Naive thymus-derived CD8-positive, alpha-beta T cell (primary cell): ENCODE data around the gene ACP1. TPM values are rescaled to one million over a fixed set of nuclear protein-coding genes. Genes with fewer than 3 reads are reported as not detected.

ENCODE experiments used
- ATAC-seq, 2 donors: fragments of 150-1000 bp; cut with Tn5 transposase in 1 of 2; sonication (Bioruptor Pico), chemical (Tn5 transposase) in 1 of 2; 1 replicate in 1 of 2; 2 replicates in 1 of 2; pipeline ENCODE4 v1.10.0; 2021; ENCODE audit warnings: mild to moderate bottlenecking in 2 of 2, moderate library complexity in 2 of 2
- POLR2A ChIA-PET: fragments of 350-600 bp; sonication (Branson Sonifier 250); formaldehyde crosslinking; loops from one replicate; lab custom pipeline; 2021; ENCODE audit warnings: antibody characterized with exemption; lab: Charles Lee
- DNase-seq, 10 donors: peaks; one replicate each; pipeline versions ENCODE4 v3.0.0 to v3.0.0-alpha.2; 2020 to 2022
- H3K27ac Mint-ChIP-seq, 10 donors: one replicate each; pipeline ENCODE4 v1.8.0; 2020 to 2022; ENCODE audit warnings: mild to moderate bottlenecking in 10 of 10, mixed read lengths in 10 of 10, moderate library complexity in 4 of 10, inconsistent platforms in 1 of 10
- H3K27me3 Mint-ChIP-seq, 5 donors: one replicate each; pipeline ENCODE4 v1.8.0; 2021 to 2022; ENCODE audit warnings: mixed read lengths in 5 of 5
- H3K36me3 Mint-ChIP-seq, 3 donors: one replicate each; pipeline ENCODE4 v1.8.0; 2020 to 2022; ENCODE audit warnings: mixed read lengths in 3 of 3, mild to moderate bottlenecking in 2 of 3, inconsistent platforms in 1 of 3
- H3K4me1 Mint-ChIP-seq, 4 donors: one replicate each; pipeline ENCODE4 v1.8.0; 2021 to 2022; ENCODE audit warnings: mixed read lengths in 4 of 4
- H3K4me3 Mint-ChIP-seq, 10 donors: one replicate each; pipeline ENCODE4 v1.8.0; 2020 to 2022; ENCODE audit warnings: mild to moderate bottlenecking in 10 of 10, mixed read lengths in 10 of 10, moderate library complexity in 6 of 10, inconsistent platforms in 1 of 10
- H3K9me3 Mint-ChIP-seq, 9 donors: one replicate each; pipeline ENCODE4 v1.8.0; 2020 to 2022; ENCODE audit warnings: mixed read lengths in 9 of 9, mild to moderate bottlenecking in 3 of 9, inconsistent platforms in 1 of 9, moderate library complexity in 1 of 9
- polyA plus RNA-seq, 3 donors: library from polyadenylated mRNA; unstranded; fragments of 300-500 nt; fragmentation: Illumina TruSeq; gene quantifications; one replicate each; pipeline ENCODE4 v1.2.3, GENCODE V29; 2021
- total RNA-seq, 8 experiments: library from RNA in 2 of 8; stranded (reverse) in 2 of 8; gene quantifications; one replicate each; pipeline ENCODE4 v1.2.3 and lab custom pipeline; 2021 to 2026

The ACP1 gene
- 100 to 1,000 TPM in 1 of 2 experiments, 10 to 100 TPM in 1; 97.0 to 104 TPM for total RNA-seq
- polyA plus RNA-seq: 100 to 1,000 TPM; 179 to 196 (median 182) TPM
- total RNA-seq (lab: John Stamatoyannopoulos, UW): 64.6 to 181 (median 93.0) reads per million in 6 experiments

- Mint-ChIP-seq H3K36me3 (peaks cover 0 to 18% (median 15%) of the 10 kb centered on the region in 3 donors), H3K9me3 (peaks cover 0 to 3% (median 0%) of the 10 kb centered on the region in 9 donors), H3K27ac (peak within 1 kb of the TSS; percentile 86 to 98 (median 98)), H3K4me3 (peak within 1 kb of the TSS; percentile 91 to 97 (median 93)), H3K4me1 (peaks cover 22 to 58% (median 50%) of the 10 kb centered on the region in 4 donors), H3K27me3 (peaks cover 0 to 1% (median 0%) of the 10 kb centered on the region in 5 donors)
- DNase-seq (peak; percentile 91 to 99 (median 96)), ATAC-seq (peak; percentile 77 to 79)
- POLR2A ChIA-PET: interaction anchor here (1.3 to 3.2 kb wide), 3 partner anchors 9 to 165 kb away, joined by 3 to 15 read pairs (median 4); no protein-coding TSS in a partner anchor
Observed at GRCh38 chr2:264493-265468, at the start of gene ACP1. TSS of gene ACP1 (plus strand) at chr2:264947. CDS start at chr2:264965, 18 bp downstream.

- no peak for DNase-seq
- POLR2A ChIA-PET: no interaction called here
- H3K9me3 Mint-ChIP-seq: peaks cover 0 to 5% (median 0%) of the 10 kb centered on the region in 9 donors
- no peak overlapping the region for H3K4me3 Mint-ChIP-seq
- H3K36me3 Mint-ChIP-seq: peaks cover 0 to 24% (median 18%) of the 10 kb centered on the region in 3 donors
- no peak for ATAC-seq
- H3K4me1 Mint-ChIP-seq: peaks cover 0 to 2% (median 0%) of the 10 kb centered on the region in 4 donors
- H3K27ac Mint-ChIP-seq: no peak overlapping the region
- H3K27me3 Mint-ChIP-seq: peaks cover 0 to 6% (median 0%) of the 10 kb centered on the region in 5 donors
Observed at GRCh38 chr2:216068-216467, 48.7 kb upstream of the ACP1 start.

- no peak for ATAC-seq
Observed at GRCh38 chr2:223451-223850, 41.3 kb upstream of the ACP1 start.

GRCh38 chr2:223971-224760 is 40.6 kb upstream of the ACP1 start:
- Mint-ChIP-seq H3K4me1 (peaks cover 0 to 11% (median 4%) of the 10 kb centered on the region in 4 donors), H3K27ac (peak overlapping the region in 1 of 10 donors; percentile 24), H3K4me3 (no peak overlapping the region), H3K27me3 (no peaks in the 10 kb centered on the region), H3K9me3 (no peaks in the 10 kb centered on the region), H3K36me3 (peaks cover 21 to 74% (median 45%) of the 10 kb centered on the region in 3 donors)
- DNase-seq (no peak), ATAC-seq (no peak)
- POLR2A ChIA-PET: no interaction called here

More at GRCh38 chr2:223451-223850, 41.3 kb upstream of the ACP1 start:
- Mint-ChIP-seq H3K27me3 (no peaks in the 10 kb centered on the region), H3K4me3 (no peak overlapping the region), H3K27ac (peak overlapping the region in 1 of 10 donors; percentile 44), H3K4me1 (peaks cover 0 to 11% (median 4%) of the 10 kb centered on the region in 4 donors), H3K36me3 (peaks cover 21 to 71% (median 43%) of the 10 kb centered on the region in 3 donors), H3K9me3 (no peaks in the 10 kb centered on the region)
- POLR2A ChIA-PET: no interaction called here
- DNase-seq: no peak

- no peak for ATAC-seq
- Mint-ChIP-seq H3K36me3 (peaks cover 17 to 80% (median 49%) of the 10 kb centered on the region in 3 donors), H3K27ac (peak overlapping the region in 1 of 10 donors; percentile 33), H3K4me3 (no peak overlapping the region), H3K27me3 (no peaks in the 10 kb centered on the region), H3K9me3 (no peaks in the 10 kb centered on the region), H3K4me1 (peaks cover 0 to 11% (median 2%) of the 10 kb centered on the region in 4 donors)
- DNase-seq: no peak
- POLR2A ChIA-PET: no interaction called here
Observed at GRCh38 chr2:228115-228514, 36.6 kb upstream of the ACP1 start.

GRCh38 chr2:228518-229278 is 36.0 kb upstream of the ACP1 start:
- H3K27ac Mint-ChIP-seq: no peak overlapping the region
- POLR2A ChIA-PET: interaction anchor here (0.6 kb wide), 1 partner anchor 299 kb away, joined by 3 read pairs; no protein-coding TSS in a partner anchor

GRCh38 chr2:231521-232185 is 33.1 kb upstream of the ACP1 start:
- peak overlapping the region in 2 of 10 donors; percentile 29 to 77 for H3K27ac Mint-ChIP-seq
- POLR2A ChIA-PET: no interaction called here
- H3K4me1 Mint-ChIP-seq: peaks cover 0 to 3% (median 0%) of the 10 kb centered on the region in 4 donors
- ATAC-seq (no peak), DNase-seq (no peak)
- peaks cover 0 to 65% (median 38%) of the 10 kb centered on the region in 3 donors for H3K36me3 Mint-ChIP-seq
- H3K27me3 Mint-ChIP-seq: no peaks in the 10 kb centered on the region
- no peak overlapping the region for H3K4me3 Mint-ChIP-seq
- H3K9me3 Mint-ChIP-seq: no peaks in the 10 kb centered on the region

More at GRCh38 chr2:228518-229278, 36.0 kb upstream of the ACP1 start:
- H3K36me3 Mint-ChIP-seq: peaks cover 17 to 80% (median 51%) of the 10 kb centered on the region in 3 donors
- no peaks in the 10 kb centered on the region for H3K9me3 Mint-ChIP-seq
- ATAC-seq (no peak), DNase-seq (no peak)
- H3K4me3 Mint-ChIP-seq: no peak overlapping the region
- H3K27me3 Mint-ChIP-seq: no peaks in the 10 kb centered on the region
- H3K4me1 Mint-ChIP-seq: peaks cover 0 to 6% (median 0%) of the 10 kb centered on the region in 4 donors

- no peaks in the 10 kb centered on the region for H3K27me3 Mint-ChIP-seq
- ATAC-seq (no peak), DNase-seq (no peak)
- peaks cover 0 to 9% (median 5%) of the 10 kb centered on the region in 4 donors for H3K4me1 Mint-ChIP-seq
- POLR2A ChIA-PET: no interaction called here
- H3K36me3 Mint-ChIP-seq: peaks cover 0 to 57% (median 29%) of the 10 kb centered on the region in 3 donors
- no peaks in the 10 kb centered on the region for H3K9me3 Mint-ChIP-seq
- H3K4me3 Mint-ChIP-seq: no peak overlapping the region
- H3K27ac Mint-ChIP-seq: no peak overlapping the region
Observed at GRCh38 chr2:233030-233429, 31.7 kb upstream of the ACP1 start.

- ATAC-seq: no peak
- no peaks in the 10 kb centered on the region for H3K27me3 Mint-ChIP-seq
- DNase-seq: no peak
- POLR2A ChIA-PET: no interaction called here
- peaks cover 0 to 15% (median 11%) of the 10 kb centered on the region in 4 donors for H3K4me1 Mint-ChIP-seq
- no peak overlapping the region for H3K4me3 Mint-ChIP-seq
- H3K9me3 Mint-ChIP-seq: no peaks in the 10 kb centered on the region
- H3K27ac Mint-ChIP-seq: no peak overlapping the region
- peaks cover 0 to 53% (median 26%) of the 10 kb centered on the region in 3 donors for H3K36me3 Mint-ChIP-seq
Observed at GRCh38 chr2:234421-234820, 30.3 kb upstream of the ACP1 start.

- peak overlapping the region in 1 of 10 donors; percentile 22 for H3K27ac Mint-ChIP-seq
- POLR2A ChIA-PET: interaction anchor here (0.6 to 1.2 kb wide), 2 partner anchors 62 to 63 kb away, joined by 3 read pairs; no protein-coding TSS in a partner anchor
- H3K4me3 Mint-ChIP-seq: no peak overlapping the region
- DNase-seq: no peak
- H3K4me1 Mint-ChIP-seq: peaks cover 3 to 15% (median 11%) of the 10 kb centered on the region in 4 donors
- no peaks in the 10 kb centered on the region for H3K27me3 Mint-ChIP-seq
- no peak for ATAC-seq
- H3K36me3 Mint-ChIP-seq: peaks cover 15 to 61% (median 36%) of the 10 kb centered on the region in 3 donors
- peaks cover 0 to 10% (median 3%) of the 10 kb centered on the region in 9 donors for H3K9me3 Mint-ChIP-seq
Observed at GRCh38 chr2:236993-237539, 27.7 kb upstream of the ACP1 start.
